Endothelial cell of umbilical vein (primary cell): ENCODE measurements around the gene COPS9.

Experiments
- EZH2 ChIP-seq: IDR thresholded peaks from 2 replicates; pipeline ENCODE4 v1.6.1; 2012; ENCODE audit warnings: borderline replicate concordance, low read depth, mild to moderate bottlenecking, moderate library complexity, low read length, inconsistent platforms; ENCODE audit not compliant: severe bottlenecking
- FOS ChIP-seq: IDR thresholded peaks from 2 replicates; pipeline ENCODE4 v1.6.1; 2011; ENCODE audit warnings: mild to moderate bottlenecking, low read length, moderate library complexity, borderline replicate concordance; ENCODE audit not compliant: insufficient read depth
- JUN ChIP-seq: IDR thresholded peaks from 2 replicates; pipeline ENCODE4 v1.6.1; 2011; ENCODE audit warnings: borderline replicate concordance, low read depth; ENCODE audit not compliant: insufficient read length, insufficient read depth
- MYC ChIP-seq: IDR thresholded peaks from one replicate; pipeline ENCODE4 v1.6.1; 2011; ENCODE audit warnings: mild to moderate bottlenecking, low read depth, low read length
- POLR2A ChIP-seq: IDR thresholded peaks from 2 replicates; pipeline ENCODE4 v1.6.1; 2012; ENCODE audit warnings: low read depth, mild to moderate bottlenecking, control low read depth, low read length
- POLR2AphosphoS5 ChIP-seq: IDR thresholded peaks from 2 replicates; pipeline ENCODE4 v1.6.1; 2012; ENCODE audit warnings: low read depth, mild to moderate bottlenecking, control low read depth, low read length, moderate library complexity; ENCODE audit not compliant: insufficient read depth
- TF ChIP-seq, protein P1 (sequence below), 2 donors: IDR thresholded peaks; 1 replicate in 1 of 2; 2 replicates in 1 of 2; pipeline ENCODE4 v1.5.1; 2011; ENCODE audit warnings: low read length in 2 of 2, mild to moderate bottlenecking in 2 of 2, moderate library complexity in 2 of 2, control low read depth in 1 of 2, inconsistent platforms in 1 of 2, low read depth in 1 of 2; ENCODE audit not compliant: insufficient read depth in 1 of 2; ENCODE audit errors: extremely low read depth in 1 of 2

DNA sequence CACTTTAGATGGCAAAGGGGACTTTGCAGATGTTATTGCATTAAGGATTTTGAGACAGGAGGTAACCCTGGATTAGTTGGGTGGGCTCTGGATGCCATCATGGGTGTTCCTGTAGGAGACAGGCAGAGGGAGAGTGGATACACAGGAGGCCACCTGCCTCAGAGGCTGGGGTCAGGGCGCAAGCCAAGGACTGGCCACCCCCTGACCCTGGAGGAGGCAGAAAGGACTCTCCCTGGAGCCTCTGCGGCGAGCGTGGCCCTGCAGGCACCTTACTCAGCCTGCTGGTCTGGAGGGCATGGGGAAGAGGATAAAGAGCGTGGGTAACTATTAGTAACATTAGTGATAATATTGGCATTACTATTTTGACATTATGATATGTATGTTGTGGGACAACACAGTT lies 25.9 kb upstream of the COPS9 start:
- TF ChIP-seq POLR2A (no peak), POLR2AphosphoS5 (no peak), EZH2 (no peak), JUN (no peak), MYC (no peak), FOS (no peak)
- TF ChIP-seq, protein P1, sequence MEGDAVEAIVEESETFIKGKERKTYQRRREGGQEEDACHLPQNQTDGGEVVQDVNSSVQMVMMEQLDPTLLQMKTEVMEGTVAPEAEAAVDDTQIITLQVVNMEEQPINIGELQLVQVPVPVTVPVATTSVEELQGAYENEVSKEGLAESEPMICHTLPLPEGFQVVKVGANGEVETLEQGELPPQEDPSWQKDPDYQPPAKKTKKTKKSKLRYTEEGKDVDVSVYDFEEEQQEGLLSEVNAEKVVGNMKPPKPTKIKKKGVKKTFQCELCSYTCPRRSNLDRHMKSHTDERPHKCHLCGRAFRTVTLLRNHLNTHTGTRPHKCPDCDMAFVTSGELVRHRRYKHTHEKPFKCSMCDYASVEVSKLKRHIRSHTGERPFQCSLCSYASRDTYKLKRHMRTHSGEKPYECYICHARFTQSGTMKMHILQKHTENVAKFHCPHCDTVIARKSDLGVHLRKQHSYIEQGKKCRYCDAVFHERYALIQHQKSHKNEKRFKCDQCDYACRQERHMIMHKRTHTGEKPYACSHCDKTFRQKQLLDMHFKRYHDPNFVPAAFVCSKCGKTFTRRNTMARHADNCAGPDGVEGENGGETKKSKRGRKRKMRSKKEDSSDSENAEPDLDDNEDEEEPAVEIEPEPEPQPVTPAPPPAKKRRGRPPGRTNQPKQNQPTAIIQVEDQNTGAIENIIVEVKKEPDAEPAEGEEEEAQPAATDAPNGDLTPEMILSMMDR (IDR thresholded peaks at IDR 0.05; ENCODE audit: extremely low read depth in 1 of 2, insufficient read depth in 1 of 2, low read depth in 1 of 2, low read length in 2 of 2), result no peak
